Measurements from ENCODE around the gene SPOCK2.

GRCh38 chr10:72085864-72086465 lies 2.4 kb downstream of the SPOCK2 start:
- TF ChIP-seq POLR2A (IDR thresholded peaks at IDR 0.05), result no peak
- TF ChIP-seq, protein P1, sequence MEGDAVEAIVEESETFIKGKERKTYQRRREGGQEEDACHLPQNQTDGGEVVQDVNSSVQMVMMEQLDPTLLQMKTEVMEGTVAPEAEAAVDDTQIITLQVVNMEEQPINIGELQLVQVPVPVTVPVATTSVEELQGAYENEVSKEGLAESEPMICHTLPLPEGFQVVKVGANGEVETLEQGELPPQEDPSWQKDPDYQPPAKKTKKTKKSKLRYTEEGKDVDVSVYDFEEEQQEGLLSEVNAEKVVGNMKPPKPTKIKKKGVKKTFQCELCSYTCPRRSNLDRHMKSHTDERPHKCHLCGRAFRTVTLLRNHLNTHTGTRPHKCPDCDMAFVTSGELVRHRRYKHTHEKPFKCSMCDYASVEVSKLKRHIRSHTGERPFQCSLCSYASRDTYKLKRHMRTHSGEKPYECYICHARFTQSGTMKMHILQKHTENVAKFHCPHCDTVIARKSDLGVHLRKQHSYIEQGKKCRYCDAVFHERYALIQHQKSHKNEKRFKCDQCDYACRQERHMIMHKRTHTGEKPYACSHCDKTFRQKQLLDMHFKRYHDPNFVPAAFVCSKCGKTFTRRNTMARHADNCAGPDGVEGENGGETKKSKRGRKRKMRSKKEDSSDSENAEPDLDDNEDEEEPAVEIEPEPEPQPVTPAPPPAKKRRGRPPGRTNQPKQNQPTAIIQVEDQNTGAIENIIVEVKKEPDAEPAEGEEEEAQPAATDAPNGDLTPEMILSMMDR (IDR thresholded peaks at IDR 0.05), result no peak
